Activated CD8-positive, alpha-beta T cell treated with anti-CD3 and anti-CD28 coated beads for 36 hours (primary cell): ENCODE results near the gene CLEC18C. TPM values are rescaled to one million over a fixed set of nuclear protein-coding genes. Genes with fewer than 3 reads are reported as not detected.
"Not testable (repeated sequence)": the region's sequence is repeated elsewhere in the genome, so short reads cannot be mapped to it uniquely, and the experiment has no call there.

ENCODE experiments used
- ATAC-seq: fragments of 200-7000 bp; cut with Tn5 transposase; one replicate; pipeline ENCODE4 v1.10.0; 2021; ENCODE audit warnings: mild to moderate bottlenecking, moderate library complexity
- CTCF ChIA-PET: fragments of 350-600 bp; sonication (Branson Sonifier 250); formaldehyde crosslinking; loops from one replicate; lab custom pipeline; 2021; ENCODE audit warnings: antibody characterized with exemption; lab: Charles Lee
- POLR2A ChIA-PET: fragments of 350-600 bp; sonication (Branson Sonifier 250); formaldehyde crosslinking; loops from one replicate; lab custom pipeline; 2021; ENCODE audit warnings: antibody characterized with exemption; lab: Charles Lee
- DNase-seq: peaks from one replicate; pipeline ENCODE4 v3.0.0-alpha.2; 2020
- H3K27ac Mint-ChIP-seq: one replicate; pipeline ENCODE4 v1.8.0; 2021; ENCODE audit warnings: mild to moderate bottlenecking, mixed read lengths
- H3K27me3 Mint-ChIP-seq: one replicate; pipeline ENCODE4 v1.8.0; 2021; ENCODE audit warnings: mixed read lengths
- H3K36me3 Mint-ChIP-seq: one replicate; pipeline ENCODE4 v1.8.0; 2021; ENCODE audit warnings: low read depth, mixed read lengths
- H3K4me1 Mint-ChIP-seq: one replicate; pipeline ENCODE4 v1.8.0; 2021; ENCODE audit warnings: low read depth, mixed read lengths
- H3K4me3 Mint-ChIP-seq: one replicate; pipeline ENCODE4 v1.8.0; 2021; ENCODE audit warnings: mild to moderate bottlenecking, moderate library complexity, mixed read lengths
- H3K9me3 Mint-ChIP-seq: one replicate; pipeline ENCODE4 v1.8.0; 2021; ENCODE audit warnings: mixed read lengths
- intact Hi-C: fragments of 100-400 bp; cut with micrococcal nuclease; formaldehyde crosslinking; loops from one replicate; pipeline ENCODE4 v1.10.0; 2022
- total RNA-seq, 2 experiments: library from RNA; stranded (reverse); gene quantifications; one replicate each; pipeline ENCODE4 v1.2.3, GENCODE V29; 2021

Gene CLEC18C
- not detected for total RNA-seq

GRCh38 chr16:70173212-70173837 is at the start of gene CLEC18C:
TSS of gene CLEC18C (plus strand) at chr16:70173787. CDS start at chr16:70174279, 492 bp downstream.
- H3K36me3 Mint-ChIP-seq, H3K27me3 Mint-ChIP-seq, ATAC-seq, CTCF ChIA-PET, H3K4me1 Mint-ChIP-seq, H3K27ac Mint-ChIP-seq, H3K9me3 Mint-ChIP-seq, intact Hi-C loops, DNase-seq, H3K4me3 Mint-ChIP-seq, POLR2A ChIA-PET: not testable (repeated sequence)

- not testable (repeated sequence) for H3K4me1 Mint-ChIP-seq
Observed at GRCh38 chr16:70123822-70124221, 49.8 kb upstream of the CLEC18C start.

GRCh38 chr16:70126226-70126625 is 47.4 kb upstream of the CLEC18C start:
- H3K4me1 Mint-ChIP-seq, H3K27me3 Mint-ChIP-seq, DNase-seq, H3K27ac Mint-ChIP-seq, H3K4me3 Mint-ChIP-seq, H3K9me3 Mint-ChIP-seq, CTCF ChIA-PET, ATAC-seq, intact Hi-C loops: not testable (repeated sequence)
- H3K36me3 Mint-ChIP-seq, result peaks cover 33% of the 10 kb centered on the region
- POLR2A ChIA-PET, result interaction anchor here (1.2 kb wide), 1 partner anchor 9 kb away, joined by 3 read pairs; no protein-coding TSS in a partner anchor

More at GRCh38 chr16:70123822-70124221, 49.8 kb upstream of the CLEC18C start:
- CTCF ChIA-PET, H3K27me3 Mint-ChIP-seq, H3K9me3 Mint-ChIP-seq, DNase-seq, intact Hi-C loops, H3K4me3 Mint-ChIP-seq, ATAC-seq, H3K27ac Mint-ChIP-seq: not testable (repeated sequence)
- H3K36me3 Mint-ChIP-seq, result peaks cover 27% of the 10 kb centered on the region
- POLR2A ChIA-PET, result interaction anchor here (1.1 kb wide), 1 partner anchor 17 kb away, joined by 3 read pairs; no protein-coding TSS in a partner anchor

- H3K4me1 Mint-ChIP-seq, H3K4me3 Mint-ChIP-seq, intact Hi-C loops, DNase-seq, H3K27me3 Mint-ChIP-seq, ATAC-seq, H3K9me3 Mint-ChIP-seq, CTCF ChIA-PET, POLR2A ChIA-PET, H3K27ac Mint-ChIP-seq: not testable (repeated sequence)
- H3K36me3 Mint-ChIP-seq, result peaks cover 35% of the 10 kb centered on the region
Observed at GRCh38 chr16:70127706-70128105, 45.9 kb upstream of the CLEC18C start.

GRCh38 chr16:70128844-70129243 is 44.7 kb upstream of the CLEC18C start:
- DNase-seq, H3K9me3 Mint-ChIP-seq, H3K4me3 Mint-ChIP-seq, H3K27ac Mint-ChIP-seq, H3K4me1 Mint-ChIP-seq, intact Hi-C loops, CTCF ChIA-PET, H3K27me3 Mint-ChIP-seq, ATAC-seq, POLR2A ChIA-PET: not testable (repeated sequence)
- H3K36me3 Mint-ChIP-seq, result peaks cover 28% of the 10 kb centered on the region

- H3K27me3 Mint-ChIP-seq, H3K4me1 Mint-ChIP-seq, DNase-seq, H3K9me3 Mint-ChIP-seq, ATAC-seq, H3K4me3 Mint-ChIP-seq, H3K27ac Mint-ChIP-seq, intact Hi-C loops: not testable (repeated sequence)
- peaks cover 29% of the 10 kb centered on the region for H3K36me3 Mint-ChIP-seq
- ChIA-PET CTCF (interaction anchor here (0.6 kb wide), 1 partner anchor 122 kb away, joined by 3 read pairs; no protein-coding TSS in a partner anchor), POLR2A (interaction anchor here (0.7 kb wide), 1 partner anchor 10 kb away, joined by 3 read pairs; no protein-coding TSS in a partner anchor)
Observed at GRCh38 chr16:70135796-70136195, 37.8 kb upstream of the CLEC18C start.

GRCh38 chr16:70136595-70136994 is 37.0 kb upstream of the CLEC18C start:
- H3K27me3 Mint-ChIP-seq, H3K4me3 Mint-ChIP-seq, H3K4me1 Mint-ChIP-seq, POLR2A ChIA-PET, H3K27ac Mint-ChIP-seq, DNase-seq, intact Hi-C loops, ATAC-seq, CTCF ChIA-PET, H3K9me3 Mint-ChIP-seq: not testable (repeated sequence)
- peaks cover 29% of the 10 kb centered on the region for H3K36me3 Mint-ChIP-seq

- ATAC-seq, H3K9me3 Mint-ChIP-seq, CTCF ChIA-PET, H3K4me3 Mint-ChIP-seq, H3K27ac Mint-ChIP-seq, POLR2A ChIA-PET, DNase-seq, H3K27me3 Mint-ChIP-seq, H3K4me1 Mint-ChIP-seq, intact Hi-C loops: not testable (repeated sequence)
- H3K36me3 Mint-ChIP-seq, result peaks cover 29% of the 10 kb centered on the region
Observed at GRCh38 chr16:70142739-70143138, 30.8 kb upstream of the CLEC18C start.

- H3K4me3 Mint-ChIP-seq, POLR2A ChIA-PET, CTCF ChIA-PET, DNase-seq, H3K27me3 Mint-ChIP-seq, intact Hi-C loops, H3K4me1 Mint-ChIP-seq, H3K9me3 Mint-ChIP-seq, ATAC-seq, H3K27ac Mint-ChIP-seq: not testable (repeated sequence)
- H3K36me3 Mint-ChIP-seq, result peaks cover 28% of the 10 kb centered on the region
Observed at GRCh38 chr16:70143231-70143895, 30.2 kb upstream of the CLEC18C start.

- intact Hi-C loops, result not testable (repeated sequence)
- peaks cover 36% of the 10 kb centered on the region for H3K36me3 Mint-ChIP-seq
Observed at GRCh38 chr16:70147853-70148252, 25.7 kb upstream of the CLEC18C start.

GRCh38 chr16:70148453-70148852 is 25.1 kb upstream of the CLEC18C start:
- POLR2A ChIA-PET, intact Hi-C loops, DNase-seq, H3K9me3 Mint-ChIP-seq, H3K4me3 Mint-ChIP-seq, H3K27ac Mint-ChIP-seq, H3K27me3 Mint-ChIP-seq, H3K4me1 Mint-ChIP-seq, CTCF ChIA-PET, ATAC-seq: not testable (repeated sequence)
- H3K36me3 Mint-ChIP-seq, result peaks cover 36% of the 10 kb centered on the region

More at GRCh38 chr16:70147853-70148252, 25.7 kb upstream of the CLEC18C start:
- H3K4me1 Mint-ChIP-seq, H3K27ac Mint-ChIP-seq, ATAC-seq, POLR2A ChIA-PET, DNase-seq, CTCF ChIA-PET, H3K4me3 Mint-ChIP-seq, H3K9me3 Mint-ChIP-seq, H3K27me3 Mint-ChIP-seq: not testable (repeated sequence)
